ENCODE measurements around the gene DAB1.

The DAB1 gene

DNA sequence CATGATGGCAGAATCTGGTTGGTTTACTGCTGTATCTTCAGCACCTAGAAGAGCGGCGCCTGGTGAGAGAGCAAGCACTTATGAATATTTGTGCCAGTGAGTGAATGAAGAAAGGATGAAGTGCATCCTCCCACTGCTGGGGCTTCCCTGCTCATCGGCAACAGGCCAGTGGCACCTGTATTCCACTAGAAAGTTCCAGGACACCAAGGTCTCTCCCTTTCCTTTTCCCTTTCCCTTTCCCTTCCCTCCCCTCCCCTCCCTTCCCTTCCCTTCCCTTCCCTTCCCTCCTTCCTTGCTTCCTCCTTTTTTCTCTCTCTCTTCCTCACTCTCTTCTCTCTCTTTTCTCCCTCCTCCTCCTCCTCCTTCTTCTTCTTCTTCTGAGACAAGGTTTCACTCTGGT lies 86.2 kb downstream of the DAB1 start:
- no peak for DNase-seq (ENCODE audit: low read depth)
- TF ChIP-seq, protein P1, sequence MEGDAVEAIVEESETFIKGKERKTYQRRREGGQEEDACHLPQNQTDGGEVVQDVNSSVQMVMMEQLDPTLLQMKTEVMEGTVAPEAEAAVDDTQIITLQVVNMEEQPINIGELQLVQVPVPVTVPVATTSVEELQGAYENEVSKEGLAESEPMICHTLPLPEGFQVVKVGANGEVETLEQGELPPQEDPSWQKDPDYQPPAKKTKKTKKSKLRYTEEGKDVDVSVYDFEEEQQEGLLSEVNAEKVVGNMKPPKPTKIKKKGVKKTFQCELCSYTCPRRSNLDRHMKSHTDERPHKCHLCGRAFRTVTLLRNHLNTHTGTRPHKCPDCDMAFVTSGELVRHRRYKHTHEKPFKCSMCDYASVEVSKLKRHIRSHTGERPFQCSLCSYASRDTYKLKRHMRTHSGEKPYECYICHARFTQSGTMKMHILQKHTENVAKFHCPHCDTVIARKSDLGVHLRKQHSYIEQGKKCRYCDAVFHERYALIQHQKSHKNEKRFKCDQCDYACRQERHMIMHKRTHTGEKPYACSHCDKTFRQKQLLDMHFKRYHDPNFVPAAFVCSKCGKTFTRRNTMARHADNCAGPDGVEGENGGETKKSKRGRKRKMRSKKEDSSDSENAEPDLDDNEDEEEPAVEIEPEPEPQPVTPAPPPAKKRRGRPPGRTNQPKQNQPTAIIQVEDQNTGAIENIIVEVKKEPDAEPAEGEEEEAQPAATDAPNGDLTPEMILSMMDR (conservative IDR thresholded peaks at IDR 0.05; ENCODE audit: low read depth, low read length): no peak
- no peak overlapping the region for H3K4me3 ChIP-seq (ENCODE audit: low read length)

GRCh38 chr1:57336793-57337192 lies 87.1 kb downstream of the DAB1 start:
- TF ChIP-seq, protein P1 (conservative IDR thresholded peaks at IDR 0.05; ENCODE audit: low read depth, low read length): no peak
- H3K4me3 ChIP-seq (ENCODE audit: low read length): no peak overlapping the region
- DNase-seq (ENCODE audit: low read depth): no peak

DNA sequence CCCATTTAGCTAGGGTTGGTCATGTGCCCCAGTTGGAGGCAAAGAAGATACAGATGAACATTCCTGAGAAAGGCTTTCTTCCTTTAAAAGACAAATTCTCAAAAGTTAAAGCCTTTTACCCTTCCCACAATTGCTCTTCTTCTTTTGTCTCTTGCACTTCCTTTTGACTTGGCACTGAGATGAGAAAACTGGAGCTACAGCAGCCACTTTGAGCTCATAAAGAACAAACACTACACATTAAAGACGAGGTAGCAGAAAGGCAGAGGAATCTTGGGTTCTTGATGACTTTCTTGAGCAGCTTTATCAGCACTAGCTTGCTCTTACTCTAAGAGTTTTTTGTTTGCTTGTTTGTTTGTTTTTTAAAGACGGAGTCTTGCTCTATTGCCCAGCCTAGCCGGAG lies 92.2 kb downstream of the DAB1 start:
- no peak overlapping the region for H3K4me3 ChIP-seq (ENCODE audit: low read length)
- TF ChIP-seq, protein P1 (conservative IDR thresholded peaks at IDR 0.05; ENCODE audit: low read depth, low read length): no peak
- no peak for DNase-seq (ENCODE audit: low read depth)

- no peak for DNase-seq (ENCODE audit: low read depth)
- no peak overlapping the region for H3K4me3 ChIP-seq (ENCODE audit: low read length)
- TF ChIP-seq, protein P1 (conservative IDR thresholded peaks at IDR 0.05; ENCODE audit: low read depth, low read length): no peak
Observed at GRCh38 chr1:57329937-57330336, 93.9 kb downstream of the DAB1 start.

- no peak for DNase-seq (ENCODE audit: low read depth)
- TF ChIP-seq, protein P1 (conservative IDR thresholded peaks at IDR 0.05; ENCODE audit: low read depth, low read length): no peak
- no peak overlapping the region for H3K4me3 ChIP-seq (ENCODE audit: low read length)
Observed at GRCh38 chr1:57329001-57329527, 94.8 kb downstream of the DAB1 start.

DNA sequence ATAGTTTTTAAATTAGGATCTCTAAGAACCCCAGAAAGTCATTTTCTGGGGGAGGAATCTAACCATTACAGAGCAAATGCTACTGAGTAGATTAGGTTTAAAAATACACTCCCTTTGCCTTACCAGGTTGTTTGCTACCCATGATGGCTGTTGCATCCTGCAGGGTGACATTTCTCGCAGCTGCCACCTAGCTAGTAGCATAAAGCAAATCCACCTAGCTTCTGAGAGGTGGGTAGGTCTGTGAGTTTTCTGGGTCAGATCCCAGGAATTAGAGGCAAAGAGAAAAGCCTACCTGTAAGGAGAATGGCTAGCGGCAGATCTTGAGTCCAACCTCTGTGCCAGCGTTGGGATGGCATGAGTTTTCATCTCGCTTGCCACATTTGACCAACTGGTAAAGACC lies 95.9 kb downstream of the DAB1 start:
- DNase-seq (ENCODE audit: low read depth): no peak
- no peak overlapping the region for H3K4me3 ChIP-seq (ENCODE audit: low read length)
- TF ChIP-seq, protein P1 (conservative IDR thresholded peaks at IDR 0.05; ENCODE audit: low read depth, low read length): no peak

DNA sequence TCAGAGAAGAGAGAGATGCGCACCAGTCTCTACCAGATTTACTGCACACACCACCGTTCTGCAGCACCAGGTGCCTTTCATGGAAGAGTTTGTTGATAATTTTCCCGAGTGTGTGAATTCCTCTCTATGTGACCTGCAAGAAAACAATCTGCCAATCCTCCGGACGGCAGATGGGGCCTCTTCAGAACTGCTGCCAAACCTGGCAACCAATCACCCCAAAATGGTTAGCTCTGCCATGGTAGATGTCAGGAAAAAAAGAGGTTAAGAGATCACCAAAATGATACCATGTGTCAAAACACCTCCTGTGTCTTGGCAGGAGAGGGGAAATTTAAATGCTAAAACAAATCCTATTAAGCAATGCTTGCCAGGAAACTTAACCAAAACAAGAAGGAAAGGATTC lies 96.5 kb downstream of the DAB1 start:
- no peak for DNase-seq (ENCODE audit: low read depth)
- no peak overlapping the region for H3K4me3 ChIP-seq (ENCODE audit: low read length)
- TF ChIP-seq, protein P1 (conservative IDR thresholded peaks at IDR 0.05; ENCODE audit: low read depth, low read length): no peak

All from retinal pigment epithelial cell (primary cell).